MCF 10A (cell line): ENCODE results near the gene PACRGL. TPM values are rescaled to one million over a fixed set of nuclear protein-coding genes. Genes with fewer than 3 reads are reported as not detected.

Experiments
- BruUV-seq: library from RNA; stranded (reverse); fragments of 400-500 nt; replicated peaks from 2 replicates; lab custom pipeline; 2021; lab: Mats Ljungman, UMichigan
- CTCF ChIA-PET: fragments of 300-600 bp; sonication (Branson Sonifier 250); formaldehyde crosslinking; extraction: SDS; loops from one replicate; lab custom pipeline; 2021; ENCODE audit warnings: antibody characterized with exemption, inconsistent platforms; lab: Yijun Ruan, JAX
- POLR2A ChIA-PET: fragments of 300-600, 350-650 bp; sonication (Branson Sonifier 250); formaldehyde crosslinking; extraction: SDS; loops from one replicate; lab custom pipeline; 2020; ENCODE audit warnings: antibody characterized with exemption, inconsistent platforms; lab: Yijun Ruan, JAX
- DNase-seq: peaks from one replicate; pipeline ENCODE4 v3.0.0-alpha.2; 2018; ENCODE audit not compliant: unreplicated experiment
- H3K27ac Mint-ChIP-seq: one replicate; pipeline ENCODE4 v1.8.0; 2022; ENCODE audit warnings: mild to moderate bottlenecking, low read depth, mixed read lengths; ENCODE audit not compliant: unreplicated experiment
- H3K27me3 Mint-ChIP-seq: one replicate; pipeline ENCODE4 v1.8.0; 2022; ENCODE audit warnings: mixed read lengths; ENCODE audit not compliant: insufficient read depth, unreplicated experiment
- H3K36me3 Mint-ChIP-seq: one replicate; pipeline ENCODE4 v1.8.0; 2022; ENCODE audit warnings: mild to moderate bottlenecking, moderate library complexity, mixed read lengths; ENCODE audit not compliant: insufficient read depth, unreplicated experiment
- H3K4me1 Mint-ChIP-seq: one replicate; pipeline ENCODE4 v1.8.0; 2022; ENCODE audit warnings: mixed read lengths; ENCODE audit not compliant: insufficient read depth, unreplicated experiment
- H3K4me3 Mint-ChIP-seq: one replicate; pipeline ENCODE4 v1.8.0; 2022; ENCODE audit warnings: mild to moderate bottlenecking, moderate library complexity, mixed read lengths; ENCODE audit not compliant: unreplicated experiment
- H3K9me3 Mint-ChIP-seq: one replicate; pipeline ENCODE4 v1.8.0; 2022; ENCODE audit warnings: mixed read lengths; ENCODE audit not compliant: unreplicated experiment
- CTCF ChIP-seq: fragments of 200-600 bp; IDR thresholded peaks from one replicate; pipeline ENCODE4 v1.8.0; 2022; ENCODE audit warnings: antibody characterized with exemption, mild to moderate bottlenecking; ENCODE audit not compliant: unreplicated experiment
- intact Hi-C: fragments of 100-400 bp; cut with micrococcal nuclease; formaldehyde crosslinking; loops from 2 replicates; pipeline ENCODE4 v1.14.1; 2022
- total RNA-seq: library from RNA; stranded (reverse); gene quantifications from 2 replicates; pipeline ENCODE4 v1.2.3, GENCODE V29; 2022

The PACRGL gene
- total RNA-seq, 1 experiment from 2014 or later = 23.7 TPM

GRCh38 chr4:20760053-20760452 lies 59.8 kb downstream of the PACRGL start:
- intact Hi-C loops = no loop called here
- no peaks in the 10 kb centered on the region for H3K36me3 Mint-ChIP-seq
- no peak for TF ChIP-seq CTCF
- no peak overlapping the region for H3K4me3 Mint-ChIP-seq
- DNase-seq = peak; percentile 8
- no peaks in the 10 kb centered on the region for H3K27me3 Mint-ChIP-seq
- ChIA-PET POLR2A (interaction anchor here (0.7 kb wide), 1 partner anchor 293 kb away, joined by 4 read pairs; no protein-coding TSS in a partner anchor), CTCF (interaction anchor here (1.6 to 2.4 kb wide), 3 partner anchors 13 to 710 kb away, joined by 5 to 15 read pairs (median 6); no protein-coding TSS in a partner anchor)
- BruUV-seq = no TSS peak
- no peaks in the 10 kb centered on the region for H3K4me1 Mint-ChIP-seq
- no peaks in the 10 kb centered on the region for H3K9me3 Mint-ChIP-seq
- no peak overlapping the region for H3K27ac Mint-ChIP-seq

- Mint-ChIP-seq H3K9me3 (no peaks in the 10 kb centered on the region), H3K27ac (no peak overlapping the region), H3K4me1 (no peaks in the 10 kb centered on the region), H3K27me3 (no peaks in the 10 kb centered on the region), H3K4me3 (no peak overlapping the region), H3K36me3 (no peaks in the 10 kb centered on the region)
- BruUV-seq = no TSS peak
- ChIA-PET POLR2A (no interaction called here), CTCF (interaction anchor here (0.6 to 2.4 kb wide), 4 partner anchors 9 to 709 kb away, joined by 3 to 15 read pairs (median 6); no protein-coding TSS in a partner anchor)
- intact Hi-C loops = no loop called here
- TF ChIP-seq CTCF = no peak
- DNase-seq = peak; percentile 10
Observed at GRCh38 chr4:20761382-20761781, 61.1 kb downstream of the PACRGL start.

GRCh38 chr4:20761826-20762225 lies 61.6 kb downstream of the PACRGL start:
- no TSS peak for BruUV-seq
- POLR2A ChIA-PET = no interaction called here

More at GRCh38 chr4:20761826-20762225, 61.6 kb downstream of the PACRGL start:
- H3K4me3 Mint-ChIP-seq = no peak overlapping the region
- TF ChIP-seq CTCF = no peak
- no peaks in the 10 kb centered on the region for H3K9me3 Mint-ChIP-seq
- H3K36me3 Mint-ChIP-seq = no peaks in the 10 kb centered on the region
- H3K27ac Mint-ChIP-seq = no peak overlapping the region
- H3K4me1 Mint-ChIP-seq = no peaks in the 10 kb centered on the region
- CTCF ChIA-PET = interaction anchor here (0.6 to 2.4 kb wide), 3 partner anchors 8 to 708 kb away, joined by 3 to 15 read pairs (median 5); no protein-coding TSS in a partner anchor
- no peak for DNase-seq
- H3K27me3 Mint-ChIP-seq = no peaks in the 10 kb centered on the region
- intact Hi-C loops = no loop called here
